HG02571 (cell line): ENCODE results near the gene SOCS1.

Source experiments
- ATAC-seq: cut with Tn5 transposase; IDR thresholded peaks from one replicate; pipeline ENCODE4 v1.9.1; 2021; ENCODE audit warnings: mild to moderate bottlenecking, moderate library complexity; ENCODE audit not compliant: unreplicated experiment

The SOCS1 gene

DNA sequence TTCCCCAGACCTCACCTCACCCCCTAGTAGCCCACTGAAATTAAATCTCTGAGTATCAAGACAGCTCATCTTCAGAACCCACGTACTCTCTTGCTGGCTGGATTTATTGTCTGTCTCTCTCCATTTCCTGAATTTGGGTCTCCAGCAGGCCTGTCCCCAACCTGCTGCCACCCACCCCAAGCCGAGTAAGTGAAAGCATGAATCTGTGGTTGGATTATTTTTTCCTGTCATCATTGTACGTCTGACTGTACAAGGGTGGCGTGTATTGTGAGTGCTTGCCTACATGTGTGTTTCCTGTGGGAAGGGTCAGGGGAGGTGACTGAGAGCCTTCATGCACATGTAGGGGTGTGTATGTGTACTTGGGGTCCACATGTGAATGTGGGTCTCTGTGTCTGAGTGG is 7.7 kb upstream of the SOCS1 start:
- no peak for ATAC-seq

DNA sequence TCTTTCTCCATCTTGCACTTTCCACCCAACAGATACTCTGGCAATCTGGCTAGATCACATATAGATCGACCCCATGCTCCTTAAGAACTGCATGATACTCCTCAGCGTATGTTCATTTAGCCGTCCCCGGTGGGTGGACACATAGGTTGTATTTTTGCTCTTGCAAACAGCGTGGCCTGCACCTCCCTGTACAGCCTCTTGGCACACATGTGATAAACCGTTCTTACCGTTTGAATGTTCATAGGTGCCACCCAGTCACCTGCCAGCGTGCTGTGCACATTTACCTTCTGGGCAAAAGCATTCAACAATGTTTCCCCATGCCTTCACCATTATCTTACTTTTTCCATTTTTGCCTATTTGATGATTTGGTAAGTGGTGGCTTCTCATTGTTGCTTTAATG is 6.9 kb upstream of the SOCS1 start:
- no peak for ATAC-seq

DNA sequence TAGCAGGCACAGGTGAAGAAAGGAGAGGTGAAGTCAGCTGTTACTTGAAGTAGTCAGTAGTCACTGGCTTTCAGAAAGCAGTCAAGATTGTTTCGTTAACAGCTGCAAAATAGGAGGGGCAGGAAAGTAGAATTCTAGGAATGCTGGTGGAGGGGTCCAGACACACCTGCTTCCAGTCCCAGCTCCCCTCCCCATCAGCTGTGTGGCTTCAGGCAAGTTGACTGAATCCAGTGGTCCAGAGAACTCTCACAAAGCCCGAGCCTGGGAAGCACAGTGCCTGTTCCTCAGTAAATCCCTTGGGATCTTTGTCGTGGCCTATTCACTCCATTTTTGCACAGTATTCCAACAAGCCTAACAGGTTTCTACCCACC is 4.6 kb upstream of the SOCS1 start:
- ATAC-seq: no peak

DNA sequence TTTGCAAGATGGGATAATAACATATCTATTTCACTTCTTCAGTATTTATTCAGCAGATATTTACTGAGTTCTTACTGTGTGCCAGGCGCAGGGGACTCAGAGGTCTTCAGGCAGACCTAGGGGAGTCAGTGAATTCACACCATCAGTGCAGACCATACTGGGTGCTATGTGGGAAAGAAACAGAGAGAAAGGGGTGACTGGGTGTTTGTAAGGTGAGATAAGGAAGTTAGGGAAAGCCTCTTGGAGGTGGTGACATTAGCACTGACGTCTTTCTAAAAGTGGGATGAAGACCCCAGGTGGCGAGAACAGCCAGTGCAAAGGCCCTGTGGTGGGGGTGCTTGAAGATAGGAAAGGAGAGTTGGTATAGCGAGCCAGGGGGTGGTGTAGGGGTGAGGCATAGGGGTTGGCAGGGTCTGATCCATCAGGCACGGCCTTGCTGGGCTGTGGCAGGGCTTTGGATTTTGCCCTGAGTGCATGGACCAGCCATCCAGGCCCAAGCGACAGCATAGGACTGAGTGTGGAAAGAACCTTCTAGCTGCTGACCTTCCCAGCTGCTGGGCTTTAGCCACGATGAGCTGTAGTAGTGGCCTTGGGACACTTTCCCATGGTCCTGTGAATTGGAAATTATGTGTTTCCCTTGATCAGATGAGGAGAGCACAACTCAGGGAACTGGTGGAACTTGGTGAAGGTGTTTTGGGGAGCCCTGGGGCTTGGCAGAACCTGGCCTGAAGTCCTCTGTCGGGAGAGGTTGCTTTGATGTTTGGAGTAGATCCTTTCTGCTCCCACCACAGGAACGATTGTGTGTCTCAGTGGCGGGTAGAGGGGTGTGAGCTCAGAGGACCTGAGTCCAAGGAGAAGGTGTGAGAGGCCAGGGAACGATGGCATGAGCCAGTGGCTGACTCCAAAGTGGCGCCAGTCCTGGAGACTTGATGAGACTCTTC is 3.9 kb upstream of the SOCS1 start:
- ATAC-seq: no peak

DNA sequence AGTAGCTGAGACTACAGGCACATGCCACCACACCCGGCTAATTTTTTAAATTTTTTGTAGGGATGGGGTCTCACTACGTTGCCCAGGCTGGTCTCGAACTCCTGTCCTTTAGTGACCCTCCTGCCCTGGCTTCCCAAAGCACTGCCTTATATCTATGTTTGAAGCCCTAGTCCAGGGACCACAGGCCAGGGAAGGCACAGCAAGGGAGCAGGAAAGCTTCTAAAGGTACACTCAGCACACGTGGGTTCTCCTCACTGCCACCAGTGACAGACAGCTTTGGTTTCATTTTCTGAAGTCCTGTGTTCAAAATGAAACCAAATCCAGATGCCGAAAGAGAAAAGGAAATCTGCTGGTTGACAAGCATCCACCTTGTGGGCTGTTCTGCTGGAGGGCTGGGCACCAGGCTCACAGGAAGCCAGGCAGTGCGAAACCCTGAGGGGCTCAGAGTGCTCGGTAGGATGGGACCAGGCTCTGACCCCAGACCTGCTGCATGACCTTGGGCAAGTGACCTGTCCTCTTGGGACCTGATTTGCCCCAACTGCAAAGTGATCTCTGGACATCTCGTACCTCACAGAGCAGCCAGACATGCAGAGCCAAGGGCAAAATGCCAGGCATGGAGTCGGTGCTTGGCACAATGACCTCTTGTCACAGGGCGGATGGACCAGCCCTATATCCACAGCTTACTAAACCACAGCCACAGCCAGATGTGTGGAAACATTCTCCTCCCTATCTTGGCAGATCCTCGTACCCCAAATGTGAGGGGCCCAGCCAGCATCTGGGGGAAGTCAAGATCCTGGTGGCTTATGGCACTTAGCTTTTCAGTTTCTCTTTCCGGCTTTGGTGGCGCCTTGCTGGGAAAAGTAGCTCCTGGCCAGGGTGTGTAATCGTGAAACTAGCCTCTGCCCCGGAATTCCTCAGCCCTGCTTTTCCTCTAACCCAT is 2.8 kb upstream of the SOCS1 start:
- ATAC-seq: no peak

DNA sequence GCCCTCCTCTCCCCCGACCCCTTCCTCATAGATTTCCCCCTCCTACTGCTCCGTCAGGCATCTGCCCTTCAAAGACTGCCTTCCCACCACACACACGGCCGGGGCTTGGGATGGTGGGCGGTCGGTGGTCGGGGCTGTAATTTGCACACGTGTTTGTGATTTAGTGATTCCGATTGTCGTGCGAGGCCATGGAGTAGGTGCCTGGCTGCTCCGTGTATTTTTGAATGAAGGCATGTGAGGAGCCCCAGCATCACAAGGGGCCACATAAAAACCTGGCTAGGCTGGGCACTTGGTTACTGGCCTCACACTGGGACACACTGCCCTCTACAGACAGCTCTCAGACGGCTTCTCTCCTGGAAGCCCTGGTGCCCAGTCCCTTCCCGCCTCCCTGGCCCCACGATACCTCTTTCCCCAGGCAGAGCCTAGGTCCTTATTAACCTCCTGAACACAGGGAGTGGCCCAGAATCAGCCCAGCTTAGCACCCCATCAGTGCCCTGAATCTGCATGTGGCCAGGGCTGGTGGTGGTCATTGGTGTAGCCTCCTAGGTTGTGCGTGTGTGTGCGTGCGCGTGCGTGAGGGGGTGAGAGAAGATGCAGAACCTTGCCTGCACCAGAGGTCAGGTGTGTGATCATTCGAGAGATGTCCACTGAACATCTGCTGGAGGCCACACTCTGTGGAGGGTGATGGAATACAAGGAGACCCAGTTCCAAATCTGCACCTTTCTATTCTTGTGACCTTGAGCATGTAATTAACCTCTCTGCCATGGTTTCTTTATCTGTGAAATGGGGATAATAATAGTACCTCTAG is 1.3 kb upstream of the SOCS1 start:
- ATAC-seq: no peak

DNA sequence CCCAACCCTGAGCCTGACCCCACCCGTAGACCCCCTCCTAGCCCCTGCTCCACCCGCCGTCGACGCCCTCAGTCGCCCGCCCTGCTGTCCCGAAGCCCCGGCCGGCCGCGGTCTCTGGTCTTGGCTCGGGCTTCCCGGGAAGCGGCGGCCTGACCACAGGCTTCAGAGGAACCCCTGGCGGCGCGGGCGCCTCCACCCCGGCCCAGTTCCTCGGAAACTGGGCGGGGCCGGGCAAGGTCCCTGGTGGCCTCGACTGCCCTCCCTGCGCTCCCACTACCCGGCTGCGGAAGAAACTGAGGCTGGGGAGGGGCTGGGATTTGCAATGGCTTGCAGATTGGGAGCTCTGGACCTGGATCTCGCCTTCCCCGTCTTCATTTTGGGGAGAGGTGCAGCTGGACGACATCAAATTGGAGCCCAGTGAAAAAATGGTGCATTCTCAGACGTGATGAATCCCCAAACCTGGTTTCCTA is 692 bp upstream of the SOCS1 start:
- no peak for ATAC-seq

DNA sequence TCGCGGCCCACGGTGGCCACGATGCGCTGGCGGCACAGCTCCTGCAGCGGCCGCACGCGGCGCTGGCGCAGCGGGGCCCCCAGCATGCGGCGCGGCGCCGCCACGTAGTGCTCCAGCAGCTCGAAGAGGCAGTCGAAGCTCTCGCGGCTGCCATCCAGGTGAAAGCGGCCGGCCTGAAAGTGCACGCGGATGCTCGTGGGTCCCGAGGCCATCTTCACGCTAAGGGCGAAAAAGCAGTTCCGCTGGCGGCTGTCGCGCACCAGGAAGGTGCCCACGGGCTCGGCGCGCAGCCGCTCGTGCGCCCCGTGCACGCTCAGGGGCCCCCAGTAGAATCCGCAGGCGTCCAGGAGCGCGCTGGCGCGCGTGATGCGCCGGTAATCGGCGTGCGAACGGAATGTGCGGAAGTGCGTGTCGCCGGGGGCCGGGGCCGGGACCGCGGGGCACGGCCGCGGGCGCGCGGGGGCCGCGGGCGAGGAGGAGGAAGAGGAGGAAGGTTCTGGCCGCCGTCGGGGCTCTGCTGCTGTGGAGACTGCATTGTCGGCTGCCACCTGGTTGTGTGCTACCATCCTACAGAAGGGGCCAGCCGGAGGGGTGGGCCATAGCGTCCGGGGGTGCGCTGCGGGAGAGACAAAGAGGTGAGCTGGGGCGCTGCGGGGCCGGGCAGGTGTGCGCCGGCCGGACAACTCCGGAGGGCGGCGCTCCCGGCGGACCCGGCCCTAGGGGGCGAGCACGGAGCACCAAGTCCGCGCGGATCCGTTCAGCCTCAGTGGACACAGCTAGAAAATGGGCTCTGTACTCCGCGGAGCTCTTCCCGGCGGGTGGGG is 879 bp downstream of the SOCS1 start:
- ATAC-seq: peak; percentile 0

DNA sequence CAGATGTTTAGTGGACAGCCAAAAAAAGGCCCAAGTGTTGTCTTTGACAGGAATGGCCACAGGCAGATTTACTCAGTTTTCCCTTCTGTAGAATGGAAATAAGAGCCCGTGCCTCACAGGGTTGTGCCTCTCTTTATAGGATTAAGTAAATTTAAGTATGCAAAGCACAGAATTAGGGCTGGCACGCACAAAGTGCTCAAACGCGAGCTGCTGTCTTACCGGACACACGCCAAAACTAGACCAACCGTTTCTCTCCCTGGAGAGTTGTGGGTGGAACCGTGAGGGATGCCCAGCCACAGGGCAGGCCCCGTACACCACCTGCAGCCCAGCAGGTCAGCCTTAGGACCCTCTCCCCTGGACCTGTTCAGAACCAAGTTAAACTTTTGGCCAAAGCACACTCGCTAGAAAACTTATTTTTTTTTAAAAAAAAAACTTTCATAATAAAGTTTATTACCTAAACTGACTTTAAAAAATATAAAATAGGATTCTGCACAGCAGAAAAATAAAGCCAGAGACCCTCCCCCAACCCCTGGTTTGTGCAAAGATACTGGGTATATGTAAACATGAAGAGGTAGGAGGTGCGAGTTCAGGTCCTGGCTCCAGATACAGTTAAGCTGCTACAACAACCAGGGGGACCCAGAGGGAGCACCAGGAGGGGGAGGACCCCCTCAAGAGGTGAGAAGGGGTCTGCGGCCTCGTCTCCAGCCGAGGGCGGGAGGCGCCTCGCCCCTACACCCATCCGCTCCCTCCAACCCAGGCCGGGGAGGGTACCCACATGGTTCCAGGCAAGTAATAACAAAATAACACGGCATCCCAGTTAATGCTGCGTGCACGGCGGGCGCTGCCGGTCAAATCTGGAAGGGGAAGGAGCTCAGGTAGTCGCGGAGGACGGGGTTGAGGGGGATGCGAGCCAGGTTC is 1.8 kb downstream of the SOCS1 start:
- ATAC-seq: no peak

GRCh38 chr16:11253009-11253994 is 2.7 kb downstream of the SOCS1 start:
- no peak for ATAC-seq

- ATAC-seq: no peak
These were observed 3.5 kb downstream of the SOCS1 start for GRCh38 chr16:11252482-11252931.

GRCh38 chr16:11251525-11252481 is 4.2 kb downstream of the SOCS1 start:
- no peak for ATAC-seq

GRCh38 chr16:11250786-11251524 is 5.0 kb downstream of the SOCS1 start:
- no peak for ATAC-seq

- no peak for ATAC-seq
These were observed 5.8 kb downstream of the SOCS1 start for GRCh38 chr16:11250091-11250785.
